Ishikawa (cell line): ENCODE data around the gene TMIE.

Experiments used
- CEBPB ChIP-seq: IDR thresholded peaks from 2 replicates; pipeline ENCODE4 v1.6.1; 2012
- CREB1 ChIP-seq: IDR thresholded peaks from 2 replicates; pipeline ENCODE4 v1.6.1; 2012; ENCODE audit warnings: low read depth
- EGR1 ChIP-seq: IDR thresholded peaks from 2 replicates; pipeline ENCODE4 v1.6.1; 2012
- EP300 ChIP-seq: IDR thresholded peaks from 2 replicates; pipeline ENCODE4 v1.6.1; 2012; ENCODE audit warnings: borderline replicate concordance
- FOXM1 ChIP-seq: IDR thresholded peaks from 2 replicates; pipeline ENCODE4 v1.6.1; 2012; ENCODE audit warnings: low read depth, borderline replicate concordance
- NFIC ChIP-seq: IDR thresholded peaks from 2 replicates; pipeline ENCODE4 v1.6.1; 2012
- RAD21 ChIP-seq: IDR thresholded peaks from 2 replicates; pipeline ENCODE4 v1.6.1; 2012; ENCODE audit warnings: low read depth
- TAF1 ChIP-seq: IDR thresholded peaks from 2 replicates; pipeline ENCODE4 v1.6.1; 2012; ENCODE audit warnings: low read depth, mild to moderate bottlenecking
- TCF12 ChIP-seq: IDR thresholded peaks from 2 replicates; pipeline ENCODE4 v1.6.1; 2012; ENCODE audit warnings: low read depth
- TEAD4 ChIP-seq: IDR thresholded peaks from 2 replicates; pipeline ENCODE4 v1.6.1; 2012
- USF1 ChIP-seq: IDR thresholded peaks from 2 replicates; pipeline ENCODE4 v1.6.1; 2012
- YY1 ChIP-seq: IDR thresholded peaks from 2 replicates; pipeline ENCODE4 v1.6.1; 2012; ENCODE audit warnings: low read depth
- ZBTB7A ChIP-seq: IDR thresholded peaks from 2 replicates; pipeline ENCODE4 v1.6.1; 2012; ENCODE audit warnings: low read depth
- TF ChIP-seq, protein P1 (sequence below): IDR thresholded peaks from 2 replicates; pipeline ENCODE4 v1.6.1; 2012; ENCODE audit warnings: low read depth, mild to moderate bottlenecking
- TF ChIP-seq, protein P2 (sequence below): IDR thresholded peaks from 2 replicates; pipeline ENCODE4 v1.6.1; 2012

Gene TMIE

GRCh38 chr3:46669191-46669999 lies 31.8 kb upstream of the TMIE start:
- no peak for TF ChIP-seq NFIC
- no peak for TF ChIP-seq TAF1
- TF ChIP-seq EP300: no peak
- TF ChIP-seq, protein P1, sequence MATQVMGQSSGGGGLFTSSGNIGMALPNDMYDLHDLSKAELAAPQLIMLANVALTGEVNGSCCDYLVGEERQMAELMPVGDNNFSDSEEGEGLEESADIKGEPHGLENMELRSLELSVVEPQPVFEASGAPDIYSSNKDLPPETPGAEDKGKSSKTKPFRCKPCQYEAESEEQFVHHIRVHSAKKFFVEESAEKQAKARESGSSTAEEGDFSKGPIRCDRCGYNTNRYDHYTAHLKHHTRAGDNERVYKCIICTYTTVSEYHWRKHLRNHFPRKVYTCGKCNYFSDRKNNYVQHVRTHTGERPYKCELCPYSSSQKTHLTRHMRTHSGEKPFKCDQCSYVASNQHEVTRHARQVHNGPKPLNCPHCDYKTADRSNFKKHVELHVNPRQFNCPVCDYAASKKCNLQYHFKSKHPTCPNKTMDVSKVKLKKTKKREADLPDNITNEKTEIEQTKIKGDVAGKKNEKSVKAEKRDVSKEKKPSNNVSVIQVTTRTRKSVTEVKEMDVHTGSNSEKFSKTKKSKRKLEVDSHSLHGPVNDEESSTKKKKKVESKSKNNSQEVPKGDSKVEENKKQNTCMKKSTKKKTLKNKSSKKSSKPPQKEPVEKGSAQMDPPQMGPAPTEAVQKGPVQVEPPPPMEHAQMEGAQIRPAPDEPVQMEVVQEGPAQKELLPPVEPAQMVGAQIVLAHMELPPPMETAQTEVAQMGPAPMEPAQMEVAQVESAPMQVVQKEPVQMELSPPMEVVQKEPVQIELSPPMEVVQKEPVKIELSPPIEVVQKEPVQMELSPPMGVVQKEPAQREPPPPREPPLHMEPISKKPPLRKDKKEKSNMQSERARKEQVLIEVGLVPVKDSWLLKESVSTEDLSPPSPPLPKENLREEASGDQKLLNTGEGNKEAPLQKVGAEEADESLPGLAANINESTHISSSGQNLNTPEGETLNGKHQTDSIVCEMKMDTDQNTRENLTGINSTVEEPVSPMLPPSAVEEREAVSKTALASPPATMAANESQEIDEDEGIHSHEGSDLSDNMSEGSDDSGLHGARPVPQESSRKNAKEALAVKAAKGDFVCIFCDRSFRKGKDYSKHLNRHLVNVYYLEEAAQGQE: no peak
- TF ChIP-seq EGR1: no peak
- TF ChIP-seq TEAD4: no peak
- TF ChIP-seq CEBPB: no peak
- TF ChIP-seq CREB1: no peak

- TF ChIP-seq, protein P2, sequence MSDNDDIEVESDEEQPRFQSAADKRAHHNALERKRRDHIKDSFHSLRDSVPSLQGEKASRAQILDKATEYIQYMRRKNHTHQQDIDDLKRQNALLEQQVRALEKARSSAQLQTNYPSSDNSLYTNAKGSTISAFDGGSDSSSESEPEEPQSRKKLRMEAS: no peak
- TF ChIP-seq TCF12: no peak
- TF ChIP-seq CEBPB: no peak
- TF ChIP-seq FOXM1: no peak
- no peak for TF ChIP-seq EP300
- TF ChIP-seq YY1: no peak
- no peak for TF ChIP-seq ZBTB7A
- TF ChIP-seq TAF1: no peak
- TF ChIP-seq RAD21: no peak
- TF ChIP-seq, protein P1: no peak
- TF ChIP-seq TEAD4: no peak
- TF ChIP-seq NFIC: no peak
- no peak for TF ChIP-seq USF1
- TF ChIP-seq CREB1: no peak
- TF ChIP-seq EGR1: no peak
Measured at GRCh38 chr3:46670000-46670890, 30.9 kb upstream of the TMIE start.

DNA sequence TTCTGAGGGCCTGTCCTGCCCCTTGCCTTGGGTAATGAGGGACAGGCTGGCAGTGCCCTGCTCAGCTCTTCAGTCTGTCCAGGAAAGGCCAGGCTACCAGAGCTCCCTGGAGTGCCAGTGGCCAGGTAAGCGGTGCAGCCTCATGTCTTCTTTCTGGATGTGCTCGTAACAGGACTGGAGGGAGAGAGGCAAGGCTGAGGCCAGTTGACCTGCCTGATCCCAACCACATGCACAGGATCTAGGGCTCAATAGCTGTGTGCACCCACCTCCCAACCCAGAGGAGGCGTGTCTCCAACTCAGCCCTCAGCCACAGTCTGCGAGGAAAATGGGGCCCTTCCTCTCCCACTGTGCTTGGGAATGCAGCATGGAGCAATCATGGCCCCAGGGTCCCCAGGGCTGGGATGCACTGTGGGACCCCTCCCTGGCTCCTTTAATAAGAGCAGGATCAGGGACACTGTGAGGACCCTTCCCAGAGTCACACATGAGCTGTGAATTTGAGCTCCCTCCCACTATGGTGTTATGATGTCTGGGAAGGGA lies 30.2 kb upstream of the TMIE start:
- TF ChIP-seq CEBPB: no peak

GRCh38 chr3:46671541-46672348 lies 29.4 kb upstream of the TMIE start:
- TF ChIP-seq ZBTB7A: no peak

- no peak for TF ChIP-seq TCF12
- no peak for TF ChIP-seq ZBTB7A
- TF ChIP-seq TEAD4: no peak
- TF ChIP-seq USF1: no peak
- no peak for TF ChIP-seq NFIC
- TF ChIP-seq YY1: no peak
- no peak for TF ChIP-seq FOXM1
- no peak for TF ChIP-seq TAF1
- TF ChIP-seq, protein P1: no peak
- TF ChIP-seq CEBPB: no peak
- TF ChIP-seq EGR1: no peak
- TF ChIP-seq EP300: no peak
- no peak for TF ChIP-seq CREB1
- TF ChIP-seq RAD21: no peak
- TF ChIP-seq, protein P2: no peak
Measured at GRCh38 chr3:46672349-46672695, 28.9 kb upstream of the TMIE start.
